ENCODE data around the gene AKR1C2. TPM values are rescaled to one million over a fixed set of nuclear protein-coding genes. Genes with fewer than 3 reads are reported as not detected.

AKR1C2 gene
- total RNA-seq, 1 donor from 2014 or later = not detected

GRCh38 chr10:4939224-4940072, 64.2 kb downstream of the AKR1C2 start:
- Mint-ChIP-seq H3K36me3 (ENCODE audit: low read depth) (no peaks in the 10 kb centered on the region), H3K27me3 (ENCODE audit: low read depth) (peaks cover 2% of the 10 kb centered on the region), H3K9me3 (no peaks in the 10 kb centered on the region), H3K4me3 (ENCODE audit: low read depth) (no peak overlapping the region), H3K4me1 (ENCODE audit: low read depth) (no peaks in the 10 kb centered on the region), H3K27ac (no peak overlapping the region)
- intact Hi-C loops (cut with micrococcal nuclease) = no loop called here
- no peak for DNase-seq (ENCODE audit: low spot score)

Other genes with a start within 250 kb of the AKR1C2 start
- gene AKR1E2, start 177.7 kb downstream of the AKR1C2 start, total RNA-seq = 8.3 and 10.1 TPM in 2 replicates
- 0.97 and 1.3 TPM in 2 replicates for gene AKR1C1, start 40.4 kb downstream of the AKR1C2 start, total RNA-seq
- 0.34 and 0.53 TPM in 2 replicates for gene AKR1C3, start 90.6 kb upstream of the AKR1C2 start, total RNA-seq
- not detected in 2 replicates for gene AKR1C8, start 181.3 kb upstream of the AKR1C2 start, total RNA-seq
- not detected in 2 replicates for gene AKR1C4, start 193.0 kb upstream of the AKR1C2 start, total RNA-seq

All from activated T-helper 2 cell treated with anti-CD3 and anti-CD28 coated beads, Interferon-gamma antibody, Interleukin-2, Interleukin-4, amounts not matched to agents 10 μg/mL and 5 μg/mL and 100 μg/mL, durations not matched to agents 14 hours and 24 hours and 36 hours (primary cell).